Astrocyte (in vitro differentiated cells and primary cell): Measurements from ENCODE around the gene SLC22A6. TPM values are rescaled to one million over a fixed set of nuclear protein-coding genes. Genes with fewer than 3 reads are reported as not detected.

Experiments
- DNase-seq: peaks from one replicate; pipeline ENCODE4 v3.0.0-alpha.2; 2010; ENCODE audit warnings: low read depth
- FAIRE-seq: peaks from 2 replicates; lab custom pipeline; 2011; peaks lifted over from hg19 to GRCh38; lab: Jason Lieb, UNC
- H2AFZ ChIP-seq: 2 replicates; pipeline ENCODE4 v1.6.0; 2012; ENCODE audit warnings: low read depth, low read length, inconsistent platforms
- H3K27ac ChIP-seq: 2 replicates; pipeline ENCODE4 v1.5.1; 2011; ENCODE audit warnings: low read depth, low read length, inconsistent platforms
- H3K27me3 ChIP-seq: 2 replicates; pipeline ENCODE4 v1.6.0; 2011; ENCODE audit warnings: low read length, inconsistent platforms; ENCODE audit not compliant: insufficient read depth
- H3K36me3 ChIP-seq: 2 replicates; pipeline ENCODE4 v1.5.1; 2011; ENCODE audit warnings: low read length, inconsistent platforms; ENCODE audit not compliant: insufficient read depth
- H3K4me1 ChIP-seq: 2 replicates; pipeline ENCODE4 v1.5.1; 2011; ENCODE audit warnings: low read length, inconsistent platforms; ENCODE audit not compliant: insufficient read depth
- H3K4me2 ChIP-seq: 2 replicates; pipeline ENCODE4 v1.6.0; 2012; ENCODE audit warnings: low read length, inconsistent platforms
- H3K4me3 ChIP-seq: 2 replicates; pipeline ENCODE4 v1.5.1; 2011; ENCODE audit warnings: low read depth, mild to moderate bottlenecking, low read length, inconsistent platforms; ENCODE audit not compliant: insufficient read depth
- H3K79me2 ChIP-seq: 2 replicates; pipeline ENCODE4 v1.6.0; 2012; ENCODE audit warnings: mild to moderate bottlenecking, low read length, inconsistent platforms; ENCODE audit not compliant: insufficient read depth
- H3K9ac ChIP-seq: 2 replicates; pipeline ENCODE4 v1.6.0; 2012; ENCODE audit warnings: mild to moderate bottlenecking, low read length, inconsistent platforms
- H3K9me3 ChIP-seq: 2 replicates; pipeline ENCODE4 v1.5.1; 2012; ENCODE audit warnings: low read depth, mild to moderate bottlenecking, low read length, inconsistent platforms; ENCODE audit not compliant: insufficient read depth
- H4K20me1 ChIP-seq: 2 replicates; pipeline ENCODE4 v1.6.0; 2012; ENCODE audit warnings: low read length, inconsistent platforms; ENCODE audit not compliant: insufficient read depth
- H3K27ac Mint-ChIP-seq: one replicate; pipeline ENCODE4 v1.8.0; 2021; ENCODE audit warnings: mild to moderate bottlenecking, mixed read lengths; ENCODE audit not compliant: unreplicated experiment
- H3K27me3 Mint-ChIP-seq: one replicate; pipeline ENCODE4 v1.8.0; 2021; ENCODE audit warnings: low read depth, mixed read lengths; ENCODE audit not compliant: unreplicated experiment
- H3K36me3 Mint-ChIP-seq: one replicate; pipeline ENCODE4 v1.8.0; 2021; ENCODE audit warnings: low read depth, mixed read lengths; ENCODE audit not compliant: unreplicated experiment
- H3K4me1 Mint-ChIP-seq: one replicate; pipeline ENCODE4 v1.8.0; 2021; ENCODE audit warnings: low read depth, mixed read lengths; ENCODE audit not compliant: unreplicated experiment
- H3K4me3 Mint-ChIP-seq: one replicate; pipeline ENCODE4 v1.8.0; 2021; ENCODE audit warnings: mild to moderate bottlenecking, moderate library complexity, mixed read lengths; ENCODE audit not compliant: unreplicated experiment
- H3K9me3 Mint-ChIP-seq: one replicate; pipeline ENCODE4 v1.8.0; 2021; ENCODE audit warnings: mild to moderate bottlenecking, mixed read lengths; ENCODE audit not compliant: unreplicated experiment
- CTCF ChIP-seq: IDR thresholded peaks from 2 replicates; pipeline ENCODE4 v1.5.1; 2011; ENCODE audit warnings: low read depth, mild to moderate bottlenecking, inconsistent platforms, low read length, moderate library complexity; ENCODE audit not compliant: insufficient read depth
- EZH2 ChIP-seq: IDR thresholded peaks from 2 replicates; pipeline ENCODE4 v1.6.1; 2012; ENCODE audit warnings: mild to moderate bottlenecking, low read length, inconsistent platforms; ENCODE audit not compliant: insufficient read depth
- total RNA-seq: library from RNA; stranded (reverse); gene quantifications from 2 replicates; pipeline ENCODE4 v1.2.1, GENCODE V29; 2021

Gene SLC22A6
- total RNA-seq, 1 donor from 2014 or later = not detected

GRCh38 chr11:62934496-62934785 lies 50.3 kb downstream of the SLC22A6 start:
- Histone ChIP-seq H3K79me2 (no peaks in the 10 kb centered on the region), H4K20me1 (no peaks in the 10 kb centered on the region), H3K4me2 (no peak overlapping the region), H3K27ac (no peak overlapping the region), H3K27me3 (no peaks in the 10 kb centered on the region), H3K4me1 (no peaks in the 10 kb centered on the region), H3K9ac (no peak overlapping the region), H3K36me3 (no peaks in the 10 kb centered on the region), H3K4me3 (no peak overlapping the region), H3K9me3 (no peaks in the 10 kb centered on the region), H2AFZ (no peak overlapping the region)
- TF ChIP-seq EZH2 = no peak
- TF ChIP-seq CTCF = no peak
- no peaks in the 10 kb centered on the region for H3K4me1 Mint-ChIP-seq
- H3K36me3 Mint-ChIP-seq = no peaks in the 10 kb centered on the region
- peaks cover 21% of the 10 kb centered on the region for H3K27me3 Mint-ChIP-seq
- peaks cover 8% of the 10 kb centered on the region for H3K9me3 Mint-ChIP-seq
- no peak overlapping the region for H3K27ac Mint-ChIP-seq
- FAIRE-seq (no peak), DNase-seq (no peak)
- no peak overlapping the region for H3K4me3 Mint-ChIP-seq

GRCh38 chr11:62933750-62934495 lies 50.8 kb downstream of the SLC22A6 start:
- Histone ChIP-seq H3K9me3 (no peaks in the 10 kb centered on the region), H3K36me3 (no peaks in the 10 kb centered on the region), H3K9ac (no peak overlapping the region), H2AFZ (no peak overlapping the region), H3K4me3 (no peak overlapping the region), H3K27me3 (no peaks in the 10 kb centered on the region), H3K4me2 (no peak overlapping the region), H3K27ac (no peak overlapping the region), H4K20me1 (no peaks in the 10 kb centered on the region), H3K79me2 (no peaks in the 10 kb centered on the region), H3K4me1 (no peaks in the 10 kb centered on the region)
- Mint-ChIP-seq H3K4me1 (no peaks in the 10 kb centered on the region), H3K4me3 (no peak overlapping the region), H3K27me3 (peaks cover 26% of the 10 kb centered on the region), H3K9me3 (peaks cover 8% of the 10 kb centered on the region), H3K27ac (no peak overlapping the region), H3K36me3 (no peaks in the 10 kb centered on the region)
- no peak for FAIRE-seq
- TF ChIP-seq CTCF = no peak
- no peak for TF ChIP-seq EZH2
- DNase-seq = no peak

GRCh38 chr11:62933285-62933684 lies 51.5 kb downstream of the SLC22A6 start:
- no peaks in the 10 kb centered on the region for H3K4me1 ChIP-seq
- FAIRE-seq (no peak), DNase-seq (no peak)
- Mint-ChIP-seq H3K4me3 (no peak overlapping the region), H3K36me3 (no peaks in the 10 kb centered on the region), H3K9me3 (peaks cover 8% of the 10 kb centered on the region), H3K27me3 (peaks cover 32% of the 10 kb centered on the region), H3K4me1 (no peaks in the 10 kb centered on the region), H3K27ac (no peak overlapping the region)
- H4K20me1 ChIP-seq = no peaks in the 10 kb centered on the region
- H3K27me3 ChIP-seq = peaks cover 3% of the 10 kb centered on the region
- no peaks in the 10 kb centered on the region for H3K79me2 ChIP-seq
- no peaks in the 10 kb centered on the region for H3K36me3 ChIP-seq
- TF ChIP-seq EZH2 = no peak
- TF ChIP-seq CTCF = no peak
- H3K27ac ChIP-seq = no peak overlapping the region
- H3K4me3 ChIP-seq = no peak overlapping the region
- no peaks in the 10 kb centered on the region for H3K9me3 ChIP-seq
- no peak overlapping the region for H2AFZ ChIP-seq
- H3K4me2 ChIP-seq = no peak overlapping the region
- H3K9ac ChIP-seq = no peak overlapping the region
